Nephron (organoid): ENCODE results near the gene ATG9A.

Source experiments
- H3K27ac Mint-ChIP-seq, 3 experiments: 2 replicates each; pipeline ENCODE4 v1.8.0; 2020; ENCODE audit warnings: mixed read lengths in 3 of 3, mild to moderate bottlenecking in 2 of 3, moderate library complexity in 1 of 3
- H3K27me3 Mint-ChIP-seq: 2 replicates; pipeline ENCODE4 v1.8.0; 2021; ENCODE audit warnings: low read depth, mild to moderate bottlenecking, moderate library complexity, mixed read lengths
- H3K36me3 Mint-ChIP-seq: 2 replicates; pipeline ENCODE4 v1.8.0; 2020; ENCODE audit warnings: low read depth, mixed read lengths
- H3K4me1 Mint-ChIP-seq: 2 replicates; pipeline ENCODE4 v1.8.0; 2020; ENCODE audit warnings: mixed read lengths
- H3K4me3 Mint-ChIP-seq, 3 experiments: 2 replicates each; pipeline ENCODE4 v1.8.0; 2020; ENCODE audit warnings: mild to moderate bottlenecking in 3 of 3, mixed read lengths in 3 of 3, moderate library complexity in 2 of 3
- H3K9me3 Mint-ChIP-seq: 2 replicates; pipeline ENCODE4 v1.8.0; 2020; ENCODE audit warnings: mixed read lengths
- TF ChIP-seq, protein P1 (sequence below), 3 experiments: fragments of 200-600 bp; sonication (generic); IDR thresholded peaks; one replicate each; pipeline ENCODE4 v1.5.0; 2021; ENCODE audit warnings: antibody characterized with exemption in 3 of 3; ENCODE audit not compliant: unreplicated experiment in 3 of 3

ATG9A gene

DNA sequence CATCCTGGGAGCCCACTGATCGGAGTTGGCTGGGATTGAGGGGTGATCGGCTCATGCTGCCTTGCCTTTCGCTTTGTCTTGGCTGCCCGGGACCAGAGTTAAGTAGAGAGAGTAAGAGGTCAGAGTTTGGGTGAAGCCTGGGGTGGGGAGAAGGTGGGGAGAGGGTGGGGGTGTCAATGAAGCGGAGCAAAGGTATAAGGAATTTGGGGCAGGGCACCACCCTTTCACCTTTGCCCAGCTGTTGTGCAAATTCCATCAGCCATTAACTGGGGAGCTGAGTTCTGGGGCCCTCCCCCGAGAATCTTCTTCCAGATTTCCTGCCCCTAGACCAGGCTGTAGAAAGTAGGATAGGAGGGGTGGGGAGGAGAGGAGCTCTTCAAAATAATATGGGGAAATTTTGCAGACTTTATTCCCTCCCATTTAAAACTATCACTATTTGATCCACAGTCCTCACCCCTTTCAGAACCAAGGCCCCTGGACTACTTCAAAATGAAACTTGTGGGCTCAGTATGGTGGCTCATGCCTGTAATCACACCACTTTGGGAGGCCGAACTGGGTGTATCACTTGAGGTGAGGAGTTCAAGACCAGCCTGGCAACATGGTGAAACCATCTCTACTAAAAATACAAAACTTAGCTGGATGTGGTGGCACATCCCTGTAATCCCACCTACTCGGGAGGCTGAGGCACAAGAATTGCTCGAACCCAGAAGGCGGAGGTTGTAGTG is 59.3 kb downstream of the ATG9A start, which contains the start of gene SLC23A3:
SLC23A3 (minus strand) TSS at position 100 of the 725 bp plus-strand sequence; CDS start at position 55, 45 bp downstream.
- Mint-ChIP-seq H3K4me3 (no peak within 1 kb of the TSS), H3K9me3 (no peaks in the 10 kb centered on the region), H3K36me3 (peaks cover 25% of the 10 kb centered on the region), H3K27ac (no peak within 1 kb of the TSS), H3K4me1 (peaks cover 12% of the 10 kb centered on the region), H3K27me3 (peaks cover 3% of the 10 kb centered on the region)
- TF ChIP-seq, protein P1, sequence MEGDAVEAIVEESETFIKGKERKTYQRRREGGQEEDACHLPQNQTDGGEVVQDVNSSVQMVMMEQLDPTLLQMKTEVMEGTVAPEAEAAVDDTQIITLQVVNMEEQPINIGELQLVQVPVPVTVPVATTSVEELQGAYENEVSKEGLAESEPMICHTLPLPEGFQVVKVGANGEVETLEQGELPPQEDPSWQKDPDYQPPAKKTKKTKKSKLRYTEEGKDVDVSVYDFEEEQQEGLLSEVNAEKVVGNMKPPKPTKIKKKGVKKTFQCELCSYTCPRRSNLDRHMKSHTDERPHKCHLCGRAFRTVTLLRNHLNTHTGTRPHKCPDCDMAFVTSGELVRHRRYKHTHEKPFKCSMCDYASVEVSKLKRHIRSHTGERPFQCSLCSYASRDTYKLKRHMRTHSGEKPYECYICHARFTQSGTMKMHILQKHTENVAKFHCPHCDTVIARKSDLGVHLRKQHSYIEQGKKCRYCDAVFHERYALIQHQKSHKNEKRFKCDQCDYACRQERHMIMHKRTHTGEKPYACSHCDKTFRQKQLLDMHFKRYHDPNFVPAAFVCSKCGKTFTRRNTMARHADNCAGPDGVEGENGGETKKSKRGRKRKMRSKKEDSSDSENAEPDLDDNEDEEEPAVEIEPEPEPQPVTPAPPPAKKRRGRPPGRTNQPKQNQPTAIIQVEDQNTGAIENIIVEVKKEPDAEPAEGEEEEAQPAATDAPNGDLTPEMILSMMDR (IDR thresholded peaks at IDR 0.05; ENCODE audit: unreplicated experiment in 3 of 3), result no peak
